HepG2 (cell line): ENCODE measurements around the gene TXNRD2. TPM values are rescaled to one million over a fixed set of nuclear protein-coding genes. Genes with fewer than 3 reads are reported as not detected.
A peak's percentile ranks its signal among the peaks of the same experiment; 100 is the strongest.

Experiments used
- AGO1 ChIP-seq: fragments of 200-400 bp; formaldehyde crosslinking; IDR thresholded peaks from 2 replicates; pipeline ENCODE4 v1.6.1; 2017; ENCODE audit warnings: mild to moderate bottlenecking, low read depth, low read length, moderate library complexity; ENCODE audit not compliant: poor library complexity, severe bottlenecking
- ELK4 ChIP-seq: sonication (generic); formaldehyde crosslinking; IDR thresholded peaks from 2 replicates; pipeline ENCODE4 v1.9.0; 2021; ENCODE audit warnings: missing genetic modification reagents, borderline replicate concordance
- IKZF5 ChIP-seq: IDR thresholded peaks from 2 replicates; pipeline ENCODE4 v1.6.1; 2018; ENCODE audit warnings: missing genetic modification reagents, mild to moderate bottlenecking, missing compliant biosample characterization
- MAFF ChIP-seq: IDR thresholded peaks from 2 replicates; pipeline ENCODE4 v1.6.1; 2011; ENCODE audit warnings: low read depth, low read length, improper control_type of control experiment
- MAX ChIP-seq: IDR thresholded peaks from 2 replicates; pipeline ENCODE4 v1.6.1; 2012; ENCODE audit warnings: inconsistent platforms
- MAZ ChIP-seq, 2 experiments: sonication (generic) in 1 of 2; formaldehyde crosslinking in 1 of 2; IDR thresholded peaks; 2 replicates each; pipeline versions ENCODE4 v1.5.0 to v1.6.1; 2012 to 2020; ENCODE audit warnings: low read depth in 2 of 2, mild to moderate bottlenecking in 2 of 2, borderline replicate concordance in 1 of 2, improper control_type of control experiment in 1 of 2, low read length in 1 of 2, missing genetic modification reagents in 1 of 2, moderate library complexity in 1 of 2
- NR2F1 ChIP-seq, 2 experiments: fragments of 450-650 bp in 1 of 2; formaldehyde crosslinking in 1 of 2; IDR thresholded peaks; 2 replicates each; pipeline versions ENCODE4 v1.5.0 to v1.6.1; 2016 to 2020; ENCODE audit warnings: mild to moderate bottlenecking in 1 of 2, missing compliant biosample characterization in 1 of 2, missing genetic modification reagents in 1 of 2, moderate library complexity in 1 of 2
- POGK ChIP-seq: sonication (generic); formaldehyde crosslinking; conservative IDR thresholded peaks from 2 replicates; pipeline ENCODE4 v1.8.0; 2022; ENCODE audit warnings: mild to moderate bottlenecking, moderate library complexity, missing genetic modification reagents
- RFXANK ChIP-seq: IDR thresholded peaks from 2 replicates; pipeline ENCODE4 v1.6.1; 2016
- TRIM24 ChIP-seq: sonication (generic); formaldehyde crosslinking; IDR thresholded peaks from 2 replicates; pipeline ENCODE4 v1.8.0; 2022; ENCODE audit warnings: mild to moderate bottlenecking, missing genetic modification reagents
- ZNF124 ChIP-seq: sonication (generic); formaldehyde crosslinking; IDR thresholded peaks from 2 replicates; pipeline ENCODE4 v1.4.0; 2020; ENCODE audit warnings: missing genetic modification reagents
- ZNF235 ChIP-seq: sonication (generic); formaldehyde crosslinking; IDR thresholded peaks from 2 replicates; pipeline ENCODE4 v1.8.1; 2023; ENCODE audit warnings: mild to moderate bottlenecking, missing genetic modification reagents, borderline replicate concordance
- ZNF335 ChIP-seq: sonication (generic); formaldehyde crosslinking; IDR thresholded peaks from 2 replicates; pipeline ENCODE4 v1.4.0; 2020; ENCODE audit warnings: missing genetic modification reagents
- ZNF574 ChIP-seq: sonication (generic); formaldehyde crosslinking; IDR thresholded peaks from 2 replicates; pipeline ENCODE4 v1.4.0; 2020; ENCODE audit warnings: missing genetic modification reagents
- ZNF800 ChIP-seq: sonication (generic); formaldehyde crosslinking; IDR thresholded peaks from 2 replicates; pipeline ENCODE4 v1.4.0; 2020; ENCODE audit warnings: missing genetic modification reagents
- ZNF839 ChIP-seq: sonication (generic); formaldehyde crosslinking; IDR thresholded peaks from 2 replicates; pipeline ENCODE4 v1.4.0; 2020; ENCODE audit warnings: missing genetic modification reagents, mild to moderate bottlenecking, borderline replicate concordance
- polyA plus RNA-seq, 8 experiments: library from polyadenylated mRNA; depleted of rRNA in 3 of 8; stranded (reverse) in 7 of 8; unstranded in 1 of 8; fragments of >200 nt; fragmentation: Illumina TruSeq in 4 of 8; extraction: Trizol in 4 of 8; gene quantifications; 2 replicates each; pipeline versions ENCODE4 v1.2.1 to v1.2.3, GENCODE V29; 2011 to 2016; ENCODE audit warnings: low read depth in 4 of 8, missing spikeins in 1 of 8, mixed read lengths in 1 of 8; ENCODE audit not compliant: insufficient read depth in 1 of 8
- total RNA-seq, 5 experiments: library from RNA; depleted of rRNA; stranded (reverse); fragments of >200 nt; fragmentation: Illumina TruSeq; extraction: Trizol; gene quantifications; 2 replicates each; pipeline ENCODE4 v1.2.3, GENCODE V29; 2016; ENCODE audit warnings: low read depth in 1 of 5

Gene TXNRD2
- total and polyA plus RNA-seq, 2 of the 13 experiments (the other 11 are each of a cell fraction or from before 2014, with no cell fraction given): 17.5 to 18.6 TPM

- TF ChIP-seq ZNF839 (CRISPR knock-in tag) (no peak), ZNF574 (peak; percentile 77; the same call in 1 of the 2 replicates), MAFF (no peak), MAX (peak; percentile 81), MAZ (IDR thresholded peaks at IDR 0.05; ENCODE audit: borderline replicate concordance, low read depth, low read length) (peak; percentile 42; the same call in 1 of the 2 replicates), MAZ (CRISPR knock-in tag; IDR thresholded peaks at IDR 0.05; ENCODE audit: low read depth) (peak; percentile 83; the same call in 1 of the 2 replicates), ELK4 (CRISPR knock-in tag) (no peak), NR2F1 (CRISPR knock-in tag; IDR thresholded peaks at IDR 0.05) (peak; percentile 75 to 87; a peak in 3 of 4 replicates), ZNF800 (CRISPR knock-in tag) (no peak), POGK (CRISPR knock-in tag) (0 out of 2 replicates have a peak, but pooled peaks have one; percentile 35), ZNF235 (CRISPR knock-in tag) (peak; percentile 66; the same call in 1 of the 2 replicates), AGO1 (peak; percentile 87), TRIM24 (CRISPR knock-in tag) (0 out of 2 replicates have a peak, but pooled peaks have one; percentile 58), IKZF5 (peak; percentile 55; the same call in 1 of the 2 replicates), RFXANK (CRISPR knock-in tag) (0 out of 2 replicates have a peak, but pooled peaks have one; percentile 22), ZNF124 (CRISPR knock-in tag) (peak; percentile 37; the same call in 1 of the 2 replicates), ZNF335 (CRISPR knock-in tag) (peak; percentile 70; the same call in 1 of the 2 replicates)
Measured at GRCh38 chr22:19959587-19960490, 18.2 kb upstream of the TXNRD2 start (continued).
